Measurements from ENCODE around the gene FBXL7.

DNA sequence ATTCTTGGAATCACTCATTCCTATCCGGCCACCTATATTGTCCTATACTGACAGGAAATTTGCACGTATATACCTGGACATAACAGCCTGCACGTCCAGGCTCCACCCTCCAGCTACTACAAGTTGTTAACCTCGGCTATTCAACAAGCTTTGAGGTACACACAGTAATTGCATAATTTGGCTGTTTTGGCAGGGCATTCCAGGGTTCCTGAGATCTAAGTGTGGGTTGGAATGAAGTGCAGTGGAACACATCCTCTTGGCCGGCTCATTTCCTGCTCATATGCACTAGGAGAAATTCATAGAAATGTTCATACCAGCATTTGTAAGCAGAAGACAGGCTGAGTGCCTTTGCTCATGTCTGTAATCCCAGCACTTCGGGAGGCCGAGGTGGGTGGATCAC lies 222.3 kb downstream of the FBXL7 start:
- TF ChIP-seq, protein P1, sequence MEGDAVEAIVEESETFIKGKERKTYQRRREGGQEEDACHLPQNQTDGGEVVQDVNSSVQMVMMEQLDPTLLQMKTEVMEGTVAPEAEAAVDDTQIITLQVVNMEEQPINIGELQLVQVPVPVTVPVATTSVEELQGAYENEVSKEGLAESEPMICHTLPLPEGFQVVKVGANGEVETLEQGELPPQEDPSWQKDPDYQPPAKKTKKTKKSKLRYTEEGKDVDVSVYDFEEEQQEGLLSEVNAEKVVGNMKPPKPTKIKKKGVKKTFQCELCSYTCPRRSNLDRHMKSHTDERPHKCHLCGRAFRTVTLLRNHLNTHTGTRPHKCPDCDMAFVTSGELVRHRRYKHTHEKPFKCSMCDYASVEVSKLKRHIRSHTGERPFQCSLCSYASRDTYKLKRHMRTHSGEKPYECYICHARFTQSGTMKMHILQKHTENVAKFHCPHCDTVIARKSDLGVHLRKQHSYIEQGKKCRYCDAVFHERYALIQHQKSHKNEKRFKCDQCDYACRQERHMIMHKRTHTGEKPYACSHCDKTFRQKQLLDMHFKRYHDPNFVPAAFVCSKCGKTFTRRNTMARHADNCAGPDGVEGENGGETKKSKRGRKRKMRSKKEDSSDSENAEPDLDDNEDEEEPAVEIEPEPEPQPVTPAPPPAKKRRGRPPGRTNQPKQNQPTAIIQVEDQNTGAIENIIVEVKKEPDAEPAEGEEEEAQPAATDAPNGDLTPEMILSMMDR (optimal IDR thresholded peaks at IDR 0.05 in 1 of 3, IDR thresholded peaks at IDR 0.05 in 1 of 3, conservative IDR thresholded peaks at IDR 0.05 in 1 of 3; ENCODE audit: extremely low read depth in 1 of 3, insufficient read depth in 2 of 3, low read length in 3 of 3) = no peak
- no peak for TF ChIP-seq EZH2 (IDR thresholded peaks at IDR 0.05; ENCODE audit: low read length)
